ENCODE results near the gene SCGB1A1. TPM values are rescaled to one million over a fixed set of nuclear protein-coding genes. Genes with fewer than 3 reads are reported as not detected.

The SCGB1A1 gene
- total RNA-seq, 2 experiments from 2014 or later, result not detected

DNA sequence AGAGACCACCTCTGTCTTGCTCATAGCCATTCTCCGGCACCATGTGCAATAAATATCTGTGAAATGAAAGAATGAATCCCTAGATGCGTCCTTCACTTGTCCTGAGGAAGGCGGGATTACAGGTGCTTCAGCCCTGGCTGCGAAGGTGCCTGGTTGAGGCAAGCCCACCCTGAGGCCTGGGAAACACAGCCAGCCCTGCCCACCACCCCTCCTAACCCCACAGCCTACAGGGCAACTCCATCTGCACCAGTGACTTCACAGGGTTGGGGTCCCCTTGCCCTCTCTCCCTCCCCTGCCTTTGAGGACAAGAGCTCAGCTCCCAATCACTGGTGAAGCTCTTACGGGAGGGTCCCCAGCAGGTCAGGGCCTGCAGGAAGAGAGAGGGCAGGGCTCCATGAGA lies 17.5 kb upstream of the SCGB1A1 start:
- POLR2A ChIA-PET, result no interaction called here
- intact Hi-C loops (cut with micrococcal nuclease; ENCODE audit: unreplicated experiment), result no loop called here
- Histone ChIP-seq H4K20me1 (ENCODE audit: insufficient read depth, low read length) (no peaks in the 10 kb centered on the region), H2AFZ (ENCODE audit: low read length) (no peak overlapping the region), H3K4me1 (ENCODE audit: insufficient read depth, low read length, poor library complexity, severe bottlenecking) (no peaks in the 10 kb centered on the region), H3K4me3 (ENCODE audit: low read depth, low read length, poor library complexity, severe bottlenecking) (no peak overlapping the region), H3K9me3 (ENCODE audit: low read length) (no peaks in the 10 kb centered on the region), H3K4me2 (ENCODE audit: low read length) (no peak overlapping the region), H3K36me3 (ENCODE audit: insufficient read depth, low read length) (no peaks in the 10 kb centered on the region), H3K79me2 (ENCODE audit: insufficient read depth, low read depth, low read length) (no peaks in the 10 kb centered on the region), H3K27ac (ENCODE audit: low read depth, low read length, poor library complexity, severe bottlenecking) (no peak overlapping the region), H3K9me2 (ENCODE audit: insufficient read depth, low read length) (no peaks in the 10 kb centered on the region)
- no TSS peak for BruUV-seq (replicated peaks)
- DNase-seq (ENCODE audit: low spot score), result no peak
- CTCF ChIA-PET (ENCODE audit: unreplicated experiment), result no interaction called here
- TF ChIP-seq EZH2phosphoT487 (IDR thresholded peaks at IDR 0.05; ENCODE audit: borderline replicate concordance, low read depth, low read length) (no peak), CTCF (conservative IDR thresholded peaks at IDR 0.05; ENCODE audit: low read length) (no peak)

- Histone ChIP-seq H4K20me1 (ENCODE audit: insufficient read depth, low read length) (no peaks in the 10 kb centered on the region), H3K9me3 (ENCODE audit: low read length) (no peaks in the 10 kb centered on the region), H3K79me2 (ENCODE audit: insufficient read depth, low read depth, low read length) (no peaks in the 10 kb centered on the region), H3K36me3 (ENCODE audit: insufficient read depth, low read length) (no peaks in the 10 kb centered on the region), H3K4me1 (ENCODE audit: insufficient read depth, low read length, poor library complexity, severe bottlenecking) (no peaks in the 10 kb centered on the region), H2AFZ (ENCODE audit: low read length) (no peak overlapping the region), H3K9me2 (ENCODE audit: insufficient read depth, low read length) (no peaks in the 10 kb centered on the region), H3K27ac (ENCODE audit: low read depth, low read length, poor library complexity, severe bottlenecking) (no peak overlapping the region), H3K4me2 (ENCODE audit: low read length) (no peak overlapping the region), H3K4me3 (ENCODE audit: low read depth, low read length, poor library complexity, severe bottlenecking) (no peak overlapping the region)
- no TSS peak for BruUV-seq (replicated peaks)
- ChIA-PET CTCF (ENCODE audit: unreplicated experiment) (no interaction called here), POLR2A (no interaction called here)
- no peak for DNase-seq (ENCODE audit: low spot score)
- no peak for TF ChIP-seq EZH2phosphoT487 (IDR thresholded peaks at IDR 0.05; ENCODE audit: borderline replicate concordance, low read depth, low read length)
- no peak for TF ChIP-seq CTCF (conservative IDR thresholded peaks at IDR 0.05; ENCODE audit: low read length)
- intact Hi-C loops (cut with micrococcal nuclease; ENCODE audit: unreplicated experiment), result no loop called here
Observed at GRCh38 chr11:62401811-62402210, 17.0 kb upstream of the SCGB1A1 start.

DNA sequence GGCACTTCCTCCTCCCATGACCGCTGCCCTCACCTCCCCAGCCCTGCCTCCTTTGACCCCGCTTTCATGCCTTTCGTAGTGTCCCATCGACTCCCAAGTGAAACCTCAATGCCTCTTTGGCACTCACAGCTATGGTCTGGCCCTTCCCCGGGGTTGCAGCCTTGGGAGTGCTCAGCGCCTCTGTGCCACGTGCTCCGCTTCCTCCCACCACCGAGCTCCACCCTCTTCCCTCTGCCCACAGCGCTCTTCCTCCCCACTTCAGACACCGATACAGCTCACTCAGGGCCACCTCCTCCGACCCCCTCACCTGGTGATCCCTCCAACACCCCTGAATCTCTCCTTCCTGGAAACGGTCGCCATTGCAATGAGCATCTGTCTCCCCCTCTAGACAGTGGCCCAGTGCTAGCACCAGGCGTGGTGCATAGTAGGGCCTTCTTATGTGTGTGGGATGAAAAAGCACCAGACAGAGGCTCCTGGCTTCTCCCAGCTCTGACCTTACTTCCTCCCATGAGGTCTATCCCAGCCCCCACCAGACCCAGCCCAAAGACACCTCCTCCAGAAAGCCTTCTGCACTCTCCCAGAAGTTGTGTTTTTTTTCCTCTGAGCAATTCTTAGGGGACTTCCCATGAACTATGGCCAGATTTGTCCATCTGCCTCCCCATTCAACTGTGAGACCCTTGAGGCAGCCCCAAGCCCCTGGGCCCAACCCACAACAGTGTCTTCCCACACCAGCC lies 16.4 kb upstream of the SCGB1A1 start:
- no peak overlapping the region for H3K4me2 ChIP-seq (ENCODE audit: low read length)
- no TSS peak for BruUV-seq (replicated peaks)
- H3K4me3 ChIP-seq (ENCODE audit: low read depth, low read length, poor library complexity, severe bottlenecking), result no peak overlapping the region
- H3K27ac ChIP-seq (ENCODE audit: low read depth, low read length, poor library complexity, severe bottlenecking), result no peak overlapping the region
- no peak for TF ChIP-seq EZH2phosphoT487 (IDR thresholded peaks at IDR 0.05; ENCODE audit: borderline replicate concordance, low read depth, low read length)
- TF ChIP-seq CTCF (conservative IDR thresholded peaks at IDR 0.05; ENCODE audit: low read length), result no peak
- POLR2A ChIA-PET, result no interaction called here
- H3K9me2 ChIP-seq (ENCODE audit: insufficient read depth, low read length), result no peaks in the 10 kb centered on the region
- intact Hi-C loops (cut with micrococcal nuclease; ENCODE audit: unreplicated experiment), result no loop called here
- CTCF ChIA-PET (ENCODE audit: unreplicated experiment), result no interaction called here
- H3K79me2 ChIP-seq (ENCODE audit: insufficient read depth, low read depth, low read length), result no peaks in the 10 kb centered on the region
- no peaks in the 10 kb centered on the region for H3K36me3 ChIP-seq (ENCODE audit: insufficient read depth, low read length)
- DNase-seq (ENCODE audit: low spot score), result no peak
- H3K4me1 ChIP-seq (ENCODE audit: insufficient read depth, low read length, poor library complexity, severe bottlenecking), result no peaks in the 10 kb centered on the region
- H2AFZ ChIP-seq (ENCODE audit: low read length), result no peak overlapping the region
- no peaks in the 10 kb centered on the region for H4K20me1 ChIP-seq (ENCODE audit: insufficient read depth, low read length)
- no peaks in the 10 kb centered on the region for H3K9me3 ChIP-seq (ENCODE audit: low read length)
